GM12875 (cell line): ENCODE data around the gene BAD.

ENCODE experiments used
- H3K4me3 ChIP-seq: one replicate; pipeline ENCODE4 v1.5.1; 2011; ENCODE audit warnings: low read depth, low read length, control low read depth
- TF ChIP-seq, protein P1 (sequence below): IDR thresholded peaks from 2 replicates; pipeline ENCODE4 v1.5.1; 2011; ENCODE audit warnings: low read depth, mild to moderate bottlenecking, control low read depth, inconsistent platforms, low read length, moderate library complexity, borderline replicate concordance; ENCODE audit not compliant: insufficient read depth

BAD gene

DNA sequence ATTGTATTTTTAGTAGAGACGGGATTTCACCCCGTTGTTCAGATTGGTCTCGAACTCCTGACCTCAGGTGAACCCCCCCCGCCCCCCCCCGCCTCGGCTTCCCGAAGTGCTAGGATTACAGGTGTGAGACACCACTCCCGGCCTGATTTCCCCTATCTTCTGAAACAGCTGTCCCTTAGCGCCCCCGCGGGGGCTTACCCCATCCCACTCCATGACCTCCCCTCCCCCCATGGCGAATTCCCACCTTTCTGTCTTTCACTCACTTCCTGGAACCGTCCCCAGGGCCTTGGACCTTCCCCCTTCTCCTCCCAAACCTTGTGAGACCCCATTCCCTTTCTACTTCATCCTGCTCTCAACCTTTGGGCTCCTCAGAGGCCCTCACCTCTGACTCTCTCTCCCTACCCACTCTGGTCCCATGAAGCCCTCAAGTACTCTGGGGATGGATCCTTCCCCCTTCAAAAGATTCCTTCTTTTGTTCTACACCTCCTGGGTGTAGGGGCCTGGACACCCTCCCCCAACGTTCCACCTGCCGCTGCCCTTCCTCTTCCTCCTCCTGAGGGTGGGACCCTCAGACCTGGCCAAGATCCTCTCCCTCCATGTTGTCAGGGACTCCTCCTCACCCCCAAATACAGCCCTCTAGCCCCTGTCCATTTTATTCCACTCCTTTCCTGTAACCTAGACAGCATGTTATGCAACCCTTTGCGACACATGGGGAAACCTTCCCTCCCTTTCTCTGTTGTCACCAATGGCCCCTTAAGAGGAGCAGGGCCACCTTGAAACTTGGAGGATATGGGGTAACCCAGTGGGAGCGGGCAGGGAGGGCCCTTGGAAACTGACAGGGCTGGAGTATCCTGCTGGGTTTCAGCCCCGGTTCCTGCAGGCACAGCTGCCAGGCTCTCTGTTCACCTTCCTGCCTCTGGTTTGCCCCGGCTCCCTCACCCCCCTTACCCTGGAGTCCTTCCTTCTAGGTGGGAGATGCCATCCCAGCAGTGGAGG is 34.6 kb upstream of the BAD start:
- peak overlapping the region; percentile 85 for H3K4me3 ChIP-seq
- TF ChIP-seq, protein P1, sequence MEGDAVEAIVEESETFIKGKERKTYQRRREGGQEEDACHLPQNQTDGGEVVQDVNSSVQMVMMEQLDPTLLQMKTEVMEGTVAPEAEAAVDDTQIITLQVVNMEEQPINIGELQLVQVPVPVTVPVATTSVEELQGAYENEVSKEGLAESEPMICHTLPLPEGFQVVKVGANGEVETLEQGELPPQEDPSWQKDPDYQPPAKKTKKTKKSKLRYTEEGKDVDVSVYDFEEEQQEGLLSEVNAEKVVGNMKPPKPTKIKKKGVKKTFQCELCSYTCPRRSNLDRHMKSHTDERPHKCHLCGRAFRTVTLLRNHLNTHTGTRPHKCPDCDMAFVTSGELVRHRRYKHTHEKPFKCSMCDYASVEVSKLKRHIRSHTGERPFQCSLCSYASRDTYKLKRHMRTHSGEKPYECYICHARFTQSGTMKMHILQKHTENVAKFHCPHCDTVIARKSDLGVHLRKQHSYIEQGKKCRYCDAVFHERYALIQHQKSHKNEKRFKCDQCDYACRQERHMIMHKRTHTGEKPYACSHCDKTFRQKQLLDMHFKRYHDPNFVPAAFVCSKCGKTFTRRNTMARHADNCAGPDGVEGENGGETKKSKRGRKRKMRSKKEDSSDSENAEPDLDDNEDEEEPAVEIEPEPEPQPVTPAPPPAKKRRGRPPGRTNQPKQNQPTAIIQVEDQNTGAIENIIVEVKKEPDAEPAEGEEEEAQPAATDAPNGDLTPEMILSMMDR = no peak

DNA sequence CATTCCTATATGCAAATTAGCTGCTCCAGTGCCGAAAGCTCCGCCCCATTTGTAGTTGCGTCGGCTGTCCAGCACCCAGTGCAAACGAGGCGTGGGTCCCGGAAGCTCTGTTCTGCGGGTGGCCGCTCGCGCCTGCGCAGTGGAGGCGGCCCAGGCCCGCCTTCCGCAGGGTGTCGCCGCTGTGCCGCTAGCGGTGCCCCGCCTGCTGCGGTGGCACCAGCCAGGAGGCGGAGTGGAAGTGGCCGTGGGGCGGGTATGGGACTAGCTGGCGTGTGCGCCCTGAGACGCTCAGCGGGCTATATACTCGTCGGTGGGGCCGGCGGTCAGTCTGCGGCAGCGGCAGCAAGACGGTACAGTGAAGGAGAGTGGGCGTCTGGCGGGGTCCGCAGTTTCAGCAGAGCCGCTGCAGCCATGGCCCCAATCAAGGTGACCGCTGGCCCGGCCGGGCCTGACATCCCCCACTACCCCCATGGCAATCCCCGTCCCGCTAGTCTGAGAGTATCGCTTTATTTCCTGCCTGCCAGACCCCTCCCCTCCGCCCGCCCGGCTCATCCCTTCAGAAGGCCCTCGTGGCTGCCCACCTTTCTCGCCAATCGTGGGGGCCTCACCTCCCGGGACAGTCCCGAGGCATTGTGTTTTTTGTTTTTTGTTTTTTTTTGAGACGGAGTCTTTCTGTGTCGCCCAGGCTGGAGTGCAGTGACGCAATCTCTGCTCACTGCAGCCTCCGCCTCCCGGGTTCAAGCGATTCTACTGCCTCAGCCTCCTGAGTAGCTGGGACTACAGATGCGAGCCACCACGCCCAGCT is 33.7 kb upstream of the BAD start, which contains the start of gene PRDX5:
PRDX5 (plus strand) TSS at position 161 of the 805 bp plus-strand sequence; CDS start at position 256, 95 bp downstream.
- H3K4me3 ChIP-seq = peak within 1 kb of the TSS; percentile 85
- TF ChIP-seq, protein P1 = peak; percentile 31; the same call in 1 of the 2 replicates

DNA sequence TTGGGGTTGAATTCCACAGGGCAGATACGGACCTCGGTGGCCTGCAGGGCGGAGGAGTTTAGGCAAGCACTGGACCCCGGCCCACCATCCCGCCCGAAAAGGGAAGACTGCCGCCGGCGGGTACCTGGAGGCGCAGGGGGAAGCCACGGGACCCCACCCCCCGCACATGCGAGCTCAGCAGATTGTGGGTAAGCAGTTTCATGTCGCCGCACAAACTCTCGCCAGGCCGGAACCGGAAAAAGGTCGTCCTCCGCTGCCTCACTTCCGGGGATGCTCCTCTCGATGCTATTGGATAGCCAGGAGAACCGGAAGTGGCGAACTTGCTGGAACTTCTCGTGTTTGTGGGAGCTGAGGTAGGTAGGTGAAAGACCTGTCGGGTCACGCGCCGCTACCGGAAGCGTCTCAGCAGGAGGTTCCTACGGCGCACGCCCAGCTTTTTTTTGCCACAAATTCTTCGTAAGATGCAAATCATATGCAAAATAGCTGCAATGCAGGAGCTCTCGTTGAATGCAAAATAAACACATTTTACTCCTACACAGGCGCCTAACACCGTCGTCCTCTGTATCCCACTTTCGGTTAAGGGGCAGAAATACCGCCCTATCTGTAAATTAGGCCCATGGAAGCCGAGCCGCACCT is 33.0 kb upstream of the BAD start, which contains the start of gene TRMT112:
TRMT112 (minus strand) TSS at position 235 of the 636 bp plus-strand sequence; CDS start at position 202, 33 bp downstream.
- TF ChIP-seq, protein P1 = no peak
- H3K4me3 ChIP-seq = peak within 1 kb of the TSS; percentile 85

DNA sequence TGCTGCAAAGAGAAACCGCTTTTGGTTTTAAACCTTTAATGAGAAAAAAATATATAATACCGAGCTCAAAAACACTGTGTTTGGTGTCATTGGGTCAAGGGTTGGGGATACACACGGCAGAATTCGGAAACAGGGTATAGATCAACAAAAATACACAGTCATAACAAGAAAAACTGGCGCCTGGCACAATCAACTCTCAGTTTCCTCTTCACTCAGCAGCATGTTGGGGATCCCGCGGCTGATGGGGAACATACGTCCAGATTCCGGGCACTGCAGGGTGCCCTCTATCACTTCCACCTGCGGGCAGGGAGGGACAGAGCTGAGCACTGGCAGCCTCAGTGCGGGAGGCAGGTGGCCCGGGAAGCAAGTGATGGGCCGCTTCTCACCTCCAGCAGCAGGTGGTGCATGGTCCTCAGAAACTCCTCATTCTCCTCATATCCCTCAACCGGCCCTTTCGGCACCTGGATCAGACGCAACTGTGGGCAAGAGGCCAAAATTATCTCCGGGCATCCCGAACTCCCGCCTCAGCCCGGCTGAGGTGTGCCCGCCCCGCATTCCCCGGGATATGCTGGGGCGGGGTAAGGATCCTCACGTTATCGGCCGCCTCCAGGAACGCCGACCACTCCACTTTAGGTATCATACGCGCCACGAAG is 32.3 kb upstream of the BAD start:
- TF ChIP-seq, protein P1 = 0 out of 2 replicates have a peak, but pooled peaks have one; percentile 21
- H3K4me3 ChIP-seq = peak overlapping the region; percentile 85

DNA sequence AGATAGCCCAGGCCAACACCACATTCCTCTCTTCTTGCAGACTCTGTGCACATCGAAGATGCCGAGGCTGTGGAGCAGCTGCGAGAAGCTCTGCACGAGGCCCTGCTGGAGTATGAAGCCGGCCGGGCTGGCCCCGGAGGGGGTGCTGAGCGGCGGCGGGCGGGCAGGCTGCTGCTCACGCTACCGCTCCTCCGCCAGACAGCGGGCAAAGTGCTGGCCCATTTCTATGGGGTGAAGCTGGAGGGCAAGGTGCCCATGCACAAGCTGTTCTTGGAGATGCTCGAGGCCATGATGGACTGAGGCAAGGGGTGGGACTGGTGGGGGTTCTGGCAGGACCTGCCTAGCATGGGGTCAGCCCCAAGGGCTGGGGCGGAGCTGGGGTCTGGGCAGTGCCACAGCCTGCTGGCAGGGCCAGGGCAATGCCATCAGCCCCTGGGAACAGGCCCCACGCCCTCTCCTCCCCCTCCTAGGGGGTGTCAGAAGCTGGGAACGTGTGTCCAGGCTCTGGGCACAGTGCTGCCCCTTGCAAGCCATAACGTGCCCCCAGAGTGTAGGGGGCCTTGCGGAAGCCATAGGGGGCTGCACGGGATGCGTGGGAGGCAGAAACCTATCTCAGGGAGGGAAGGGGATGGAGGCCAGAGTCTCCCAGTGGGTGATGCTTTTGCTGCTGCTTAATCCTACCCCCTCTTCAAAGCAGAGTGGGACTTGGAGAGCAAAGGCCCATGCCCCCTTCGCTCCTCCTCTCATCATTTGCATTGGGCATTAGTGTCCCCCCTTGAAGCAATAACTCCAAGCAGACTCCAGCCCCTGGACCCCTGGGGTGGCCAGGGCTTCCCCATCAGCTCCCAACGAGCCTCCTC is 31.4 kb upstream of the BAD start:
- H3K4me3 ChIP-seq = peak overlapping the region; percentile 85

DNA sequence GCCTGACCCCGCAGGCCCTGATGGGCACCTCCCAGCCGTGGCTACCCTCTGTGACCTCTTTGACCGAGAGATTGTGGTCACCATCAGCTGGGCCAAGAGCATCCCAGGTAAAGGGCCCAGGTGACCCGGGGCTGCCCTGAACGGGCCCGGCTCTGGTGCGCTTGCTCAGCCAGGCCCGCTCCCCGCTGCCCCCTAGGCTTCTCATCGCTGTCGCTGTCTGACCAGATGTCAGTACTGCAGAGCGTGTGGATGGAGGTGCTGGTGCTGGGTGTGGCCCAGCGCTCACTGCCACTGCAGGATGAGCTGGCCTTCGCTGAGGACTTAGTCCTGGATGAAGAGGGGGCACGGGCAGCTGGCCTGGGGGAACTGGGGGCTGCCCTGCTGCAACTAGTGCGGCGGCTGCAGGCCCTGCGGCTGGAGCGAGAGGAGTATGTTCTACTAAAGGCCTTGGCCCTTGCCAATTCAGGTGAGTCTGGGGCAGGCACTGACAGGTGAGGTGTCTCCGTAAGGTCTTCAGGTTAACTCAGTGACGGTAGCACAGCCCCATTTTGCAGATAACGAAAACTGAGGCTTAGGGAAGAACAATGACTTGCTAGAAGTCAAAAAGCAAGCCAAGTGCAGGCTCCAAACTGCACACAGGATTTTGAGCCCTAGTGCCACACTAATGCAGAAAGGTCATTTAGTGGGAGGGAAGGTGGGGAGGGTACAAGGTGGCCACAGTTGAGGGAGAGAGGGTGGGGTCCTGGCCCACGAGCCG is 30.5 kb upstream of the BAD start:
- TF ChIP-seq, protein P1 = no peak
- H3K4me3 ChIP-seq = no peak overlapping the region
